MCF 10A (cell line): ENCODE data around the gene ARHGAP42. TPM values are rescaled to one million over a fixed set of nuclear protein-coding genes. Genes with fewer than 3 reads are reported as not detected.
"Not testable (repeated sequence)": the region's sequence is repeated elsewhere in the genome, so short reads cannot be mapped to it uniquely, and the experiment has no call there.

ENCODE experiments used
- BruUV-seq: library from RNA; stranded (reverse); fragments of 400-500 nt; replicated peaks from 2 replicates; lab custom pipeline; 2021; lab: Mats Ljungman, UMichigan
- CTCF ChIA-PET: fragments of 300-600 bp; sonication (Branson Sonifier 250); formaldehyde crosslinking; extraction: SDS; loops from one replicate; lab custom pipeline; 2021; ENCODE audit warnings: antibody characterized with exemption, inconsistent platforms; lab: Yijun Ruan, JAX
- POLR2A ChIA-PET: fragments of 300-600, 350-650 bp; sonication (Branson Sonifier 250); formaldehyde crosslinking; extraction: SDS; loops from one replicate; lab custom pipeline; 2020; ENCODE audit warnings: antibody characterized with exemption, inconsistent platforms; lab: Yijun Ruan, JAX
- DNase-seq: peaks from one replicate; pipeline ENCODE4 v3.0.0-alpha.2; 2018; ENCODE audit not compliant: unreplicated experiment
- H3K27ac Mint-ChIP-seq: one replicate; pipeline ENCODE4 v1.8.0; 2022; ENCODE audit warnings: mild to moderate bottlenecking, low read depth, mixed read lengths; ENCODE audit not compliant: unreplicated experiment
- H3K27me3 Mint-ChIP-seq: one replicate; pipeline ENCODE4 v1.8.0; 2022; ENCODE audit warnings: mixed read lengths; ENCODE audit not compliant: insufficient read depth, unreplicated experiment
- H3K36me3 Mint-ChIP-seq: one replicate; pipeline ENCODE4 v1.8.0; 2022; ENCODE audit warnings: mild to moderate bottlenecking, moderate library complexity, mixed read lengths; ENCODE audit not compliant: insufficient read depth, unreplicated experiment
- H3K4me1 Mint-ChIP-seq: one replicate; pipeline ENCODE4 v1.8.0; 2022; ENCODE audit warnings: mixed read lengths; ENCODE audit not compliant: insufficient read depth, unreplicated experiment
- H3K4me3 Mint-ChIP-seq: one replicate; pipeline ENCODE4 v1.8.0; 2022; ENCODE audit warnings: mild to moderate bottlenecking, moderate library complexity, mixed read lengths; ENCODE audit not compliant: unreplicated experiment
- H3K9me3 Mint-ChIP-seq: one replicate; pipeline ENCODE4 v1.8.0; 2022; ENCODE audit warnings: mixed read lengths; ENCODE audit not compliant: unreplicated experiment
- intact Hi-C: fragments of 100-400 bp; cut with micrococcal nuclease; formaldehyde crosslinking; loops from 2 replicates; pipeline ENCODE4 v1.14.1; 2022
- total RNA-seq: library from RNA; stranded (reverse); gene quantifications from 2 replicates; pipeline ENCODE4 v1.2.3, GENCODE V29; 2022
- TF ChIP-seq, protein P1 (sequence below): fragments of 200-600 bp; IDR thresholded peaks from one replicate; pipeline ENCODE4 v1.8.0; 2022; ENCODE audit warnings: antibody characterized with exemption, mild to moderate bottlenecking; ENCODE audit not compliant: unreplicated experiment

The ARHGAP42 gene
- total RNA-seq, 1 experiment from 2014 or later, result 2.5 TPM

DNA sequence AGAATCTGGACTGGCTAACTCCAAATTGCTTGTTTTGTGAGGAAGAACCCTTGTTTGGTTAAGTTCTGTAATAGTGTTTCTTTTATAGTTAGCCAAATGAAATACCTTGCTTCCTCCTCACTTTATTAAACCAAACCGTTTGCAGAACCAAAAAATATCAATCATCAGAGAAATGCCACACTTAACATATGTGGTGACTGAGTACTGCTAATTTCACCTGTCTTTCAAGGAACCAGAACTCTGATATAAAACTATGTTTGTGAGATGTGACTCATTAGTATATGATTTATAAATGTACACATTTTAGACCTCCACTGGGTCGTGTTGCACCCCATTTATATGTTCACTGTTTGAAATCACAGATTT, 322.6 kb downstream of the ARHGAP42 start:
- ChIA-PET CTCF (interaction anchor here (2.8 kb wide), 1 partner anchor 29 kb away, joined by 10 read pairs; no protein-coding TSS in a partner anchor), POLR2A (interaction anchor here (0.6 kb wide), 1 partner anchor 376 kb away, joined by 4 read pairs; no protein-coding TSS in a partner anchor)
- Mint-ChIP-seq H3K9me3 (no peaks in the 10 kb centered on the region), H3K27me3 (no peaks in the 10 kb centered on the region), H3K36me3 (no peaks in the 10 kb centered on the region), H3K4me1 (no peaks in the 10 kb centered on the region), H3K27ac (no peak overlapping the region), H3K4me3 (no peak overlapping the region)
- intact Hi-C loops, result no loop called here
- BruUV-seq, result no TSS peak
- DNase-seq, result no peak
- TF ChIP-seq, protein P1, sequence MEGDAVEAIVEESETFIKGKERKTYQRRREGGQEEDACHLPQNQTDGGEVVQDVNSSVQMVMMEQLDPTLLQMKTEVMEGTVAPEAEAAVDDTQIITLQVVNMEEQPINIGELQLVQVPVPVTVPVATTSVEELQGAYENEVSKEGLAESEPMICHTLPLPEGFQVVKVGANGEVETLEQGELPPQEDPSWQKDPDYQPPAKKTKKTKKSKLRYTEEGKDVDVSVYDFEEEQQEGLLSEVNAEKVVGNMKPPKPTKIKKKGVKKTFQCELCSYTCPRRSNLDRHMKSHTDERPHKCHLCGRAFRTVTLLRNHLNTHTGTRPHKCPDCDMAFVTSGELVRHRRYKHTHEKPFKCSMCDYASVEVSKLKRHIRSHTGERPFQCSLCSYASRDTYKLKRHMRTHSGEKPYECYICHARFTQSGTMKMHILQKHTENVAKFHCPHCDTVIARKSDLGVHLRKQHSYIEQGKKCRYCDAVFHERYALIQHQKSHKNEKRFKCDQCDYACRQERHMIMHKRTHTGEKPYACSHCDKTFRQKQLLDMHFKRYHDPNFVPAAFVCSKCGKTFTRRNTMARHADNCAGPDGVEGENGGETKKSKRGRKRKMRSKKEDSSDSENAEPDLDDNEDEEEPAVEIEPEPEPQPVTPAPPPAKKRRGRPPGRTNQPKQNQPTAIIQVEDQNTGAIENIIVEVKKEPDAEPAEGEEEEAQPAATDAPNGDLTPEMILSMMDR, result no peak

DNA sequence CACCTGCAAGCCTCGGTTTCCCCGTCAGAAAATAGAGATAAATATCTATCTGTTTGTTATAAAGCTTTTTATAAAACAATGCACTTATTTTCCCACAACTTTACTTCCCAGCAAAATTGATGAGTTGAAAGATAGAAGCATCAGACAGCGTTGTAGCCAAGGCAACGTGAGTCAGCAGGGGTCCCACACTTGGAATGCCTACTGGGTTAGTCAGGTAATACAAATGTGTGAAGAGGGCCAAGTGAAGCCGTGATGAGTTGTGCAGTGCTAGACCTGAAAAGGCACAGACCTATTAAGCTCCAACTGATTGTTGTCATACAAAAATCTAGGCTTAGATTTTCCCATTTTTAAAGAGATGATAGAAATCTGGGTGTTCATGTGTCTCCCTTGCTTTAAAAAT, 323.8 kb downstream of the ARHGAP42 start:
- intact Hi-C loops, result no loop called here
- H3K4me3 Mint-ChIP-seq, result no peak overlapping the region
- no peaks in the 10 kb centered on the region for H3K4me1 Mint-ChIP-seq
- no peak for DNase-seq
- TF ChIP-seq, protein P1, result no peak
- H3K9me3 Mint-ChIP-seq, result no peaks in the 10 kb centered on the region
- no peak overlapping the region for H3K27ac Mint-ChIP-seq
- H3K36me3 Mint-ChIP-seq, result no peaks in the 10 kb centered on the region
- no TSS peak for BruUV-seq
- CTCF ChIA-PET, result interaction anchor here (0.7 kb wide), 2 partner anchors 11 to 477 kb away, joined by 3 to 4 read pairs; no protein-coding TSS in a partner anchor
- H3K27me3 Mint-ChIP-seq, result no peaks in the 10 kb centered on the region
- POLR2A ChIA-PET, result no interaction called here

DNA sequence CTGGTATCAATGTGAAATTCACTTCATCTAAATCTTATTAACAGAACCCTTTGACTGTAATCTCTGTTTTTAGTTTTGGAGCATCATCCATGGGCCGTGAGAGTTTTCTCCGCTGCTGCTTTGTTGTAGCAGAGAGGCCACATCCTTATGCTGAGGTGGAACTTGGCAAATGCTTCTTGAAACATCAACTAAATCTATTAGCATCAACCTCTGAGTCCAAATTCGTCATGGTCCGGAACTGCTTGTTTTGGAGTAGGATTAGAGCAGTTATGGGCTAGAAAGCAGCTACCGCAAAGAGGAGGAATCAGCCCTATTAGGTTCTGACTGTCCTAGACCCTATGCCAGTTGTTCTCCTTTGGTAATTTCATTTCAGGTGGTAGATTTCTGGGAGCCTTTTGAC, 324.8 kb downstream of the ARHGAP42 start:
- TF ChIP-seq, protein P1, result no peak
- Mint-ChIP-seq H3K9me3 (no peaks in the 10 kb centered on the region), H3K27ac (no peak overlapping the region), H3K27me3 (no peaks in the 10 kb centered on the region), H3K4me1 (no peaks in the 10 kb centered on the region), H3K4me3 (no peak overlapping the region), H3K36me3 (no peaks in the 10 kb centered on the region)
- POLR2A ChIA-PET, result no interaction called here
- intact Hi-C loops, result no loop called here
- BruUV-seq, result no TSS peak
- CTCF ChIA-PET, result interaction anchor here (1.3 kb wide), 1 partner anchor 14 kb away, joined by 3 read pairs; no protein-coding TSS in a partner anchor
- DNase-seq, result no peak

DNA sequence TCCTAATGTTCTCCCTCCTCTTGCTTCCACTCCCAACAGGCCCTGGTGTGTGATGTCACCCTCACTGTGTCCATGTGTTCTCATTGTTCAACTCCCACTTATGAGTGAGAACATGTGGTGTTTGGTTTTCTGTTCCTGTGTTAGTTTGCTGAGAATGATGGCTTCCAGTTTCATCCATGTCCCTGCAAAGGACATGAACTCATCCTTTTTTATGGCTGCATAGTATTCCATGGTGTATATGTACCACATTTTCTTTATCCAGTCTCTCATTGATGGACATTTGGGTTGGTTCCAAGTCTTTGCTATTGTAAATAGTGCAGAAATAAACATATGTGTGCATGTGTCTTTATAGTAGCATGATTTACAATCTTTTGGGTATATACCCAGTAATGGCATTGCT, 326.6 kb downstream of the ARHGAP42 start:
- intact Hi-C loops, H3K27ac Mint-ChIP-seq, BruUV-seq, H3K4me3 Mint-ChIP-seq, H3K27me3 Mint-ChIP-seq, H3K4me1 Mint-ChIP-seq, H3K9me3 Mint-ChIP-seq, CTCF ChIA-PET, DNase-seq, POLR2A ChIA-PET, H3K36me3 Mint-ChIP-seq: not testable (repeated sequence)
